ENCODE data around the gene THAP7. TPM values are rescaled to one million over a fixed set of nuclear protein-coding genes. Genes with fewer than 3 reads are reported as not detected.

Gene THAP7
- total and polyA plus RNA-seq, 2 of the 13 experiments (the other 11 are each of a cell fraction or from before 2014, with no cell fraction given) = 13.0 to 25.5 TPM

GRCh38 chr22:20951151-20951931, 50.6 kb downstream of the THAP7 start (continued):
- no peak for TF ChIP-seq ZNF354B (CRISPR knock-in tag; IDR thresholded peaks at IDR 0.05)
- peak in 1 of 2 experiments; percentile 9; a peak in 1 of 4 replicates for TF ChIP-seq HMGXB4 (CRISPR knock-in tag; IDR thresholded peaks at IDR 0.05; ENCODE audit: borderline replicate concordance in 1 of 2, low read depth in 1 of 2)
- TF ChIP-seq JUNB (CRISPR knock-in tag; IDR thresholded peaks at IDR 0.05; ENCODE audit: borderline replicate concordance) = no peak
- TF ChIP-seq GATA4 (IDR thresholded peaks at IDR 0.05; ENCODE audit: borderline replicate concordance, low read depth) = peak; percentile 81; the same call in 1 of the 2 replicates
- 0 out of 2 replicates have a peak, but pooled peaks have one; percentile 14 for TF ChIP-seq SIN3A (IDR thresholded peaks at IDR 0.05; ENCODE audit: borderline replicate concordance, low read depth, low read length)
- TF ChIP-seq DPF2 (CRISPR knock-in tag; IDR thresholded peaks at IDR 0.05; ENCODE audit: borderline replicate concordance, low read depth) = peak; percentile 51; the same call in 1 of the 2 replicates
- peak; percentile 85; the same call in 1 of the 2 replicates for TF ChIP-seq ZC3H13 (CRISPR knock-in tag; IDR thresholded peaks at IDR 0.05)
- TF ChIP-seq POGZ (CRISPR knock-in tag; IDR thresholded peaks at IDR 0.05) = 0 out of 2 replicates have a peak, but pooled peaks have one; percentile 24
- no peak for TF ChIP-seq ZNF446 (CRISPR knock-in tag; IDR thresholded peaks at IDR 0.05)
- no peak for TF ChIP-seq RBAK (CRISPR knock-in tag; IDR thresholded peaks at IDR 0.05)
- TF ChIP-seq EED (CRISPR knock-in tag; IDR thresholded peaks at IDR 0.05) = no peak
- TF ChIP-seq ZNF646 (CRISPR knock-in tag; IDR thresholded peaks at IDR 0.05) = no peak
- peak; percentile 26; the same call in 1 of the 2 replicates for TF ChIP-seq NFIC (IDR thresholded peaks at IDR 0.05; ENCODE audit: low read length)
- TF ChIP-seq NCOA2 (CRISPR knock-in tag; IDR thresholded peaks at IDR 0.05) = peak; percentile 57; the same call in 1 of the 2 replicates
- peak; percentile 33 for TF ChIP-seq ZNF781 (CRISPR knock-in tag; IDR thresholded peaks at IDR 0.05; ENCODE audit: borderline replicate concordance, not compliant biosample characterization)
- TF ChIP-seq TARDBP (CRISPR knock-in tag; IDR thresholded peaks at IDR 0.05) = peak; percentile 44; the same call in 1 of the 2 replicates
- TF ChIP-seq GLMP (CRISPR knock-in tag; IDR thresholded peaks at IDR 0.05; ENCODE audit: borderline replicate concordance) = no peak
